CD14-positive monocyte (primary cell): ENCODE results near the gene TUBG2. TPM values are rescaled to one million over a fixed set of nuclear protein-coding genes. Genes with fewer than 3 reads are reported as not detected.

Experiments
- DNase-seq, 3 donors: peaks; one replicate each; pipeline ENCODE4 v3.0.0-alpha.2; 2011 to 2022
- H2AFZ ChIP-seq: 2 replicates; pipeline ENCODE4 v1.6.0; 2012; ENCODE audit warnings: mild to moderate bottlenecking, low read depth, low read length, inconsistent platforms; ENCODE audit not compliant: insufficient read depth, poor library complexity, severe bottlenecking
- H3K27ac ChIP-seq, 2 donors: 1 replicate in 1 of 2; 2 replicates in 1 of 2; pipeline ENCODE4 v1.5.1; 2012 to 2013; ENCODE audit warnings: low read length in 2 of 2, control low read depth in 1 of 2, inconsistent platforms in 1 of 2, low read depth in 1 of 2, mild to moderate bottlenecking in 1 of 2
- H3K27me3 ChIP-seq, 2 donors: one replicate each; pipeline versions ENCODE4 v1.6.0 to v1.6.1; 2011 to 2013; ENCODE audit warnings: low read length in 2 of 2; ENCODE audit not compliant: control insufficient read depth in 2 of 2, insufficient read depth in 2 of 2
- H3K36me3 ChIP-seq, 2 donors: replicated peaks in 1 of 2; 1 replicate in 1 of 2; 2 replicates in 1 of 2; pipeline versions ENCODE4 v1.5.1 to v1.6.1; 2012 to 2013; ENCODE audit warnings: low read length in 2 of 2, control low read depth in 1 of 2, inconsistent platforms in 1 of 2, mild to moderate bottlenecking in 1 of 2; ENCODE audit not compliant: insufficient read depth in 2 of 2, control insufficient read depth in 1 of 2
- H3K4me1 ChIP-seq, 2 donors: 1 replicate in 1 of 2; 2 replicates in 1 of 2; pipeline versions ENCODE4 v1.5.1 to v1.6.1; 2012 to 2013; ENCODE audit warnings: low read length in 2 of 2, control low read depth in 1 of 2, inconsistent platforms in 1 of 2, mild to moderate bottlenecking in 1 of 2, moderate library complexity in 1 of 2; ENCODE audit not compliant: insufficient read depth in 2 of 2, control insufficient read depth in 1 of 2
- H3K4me2 ChIP-seq: replicated peaks from 2 replicates; pipeline ENCODE3; 2012; ENCODE audit warnings: low read length, moderate library complexity, mild to moderate bottlenecking; ENCODE audit not compliant: poor library complexity, severe bottlenecking; ENCODE audit errors: extremely low read depth
- H3K4me3 ChIP-seq, 3 experiments: fragments of 200-600 bp in 1 of 3; sonication (generic) in 1 of 3; replicated peaks in 1 of 3; 1 replicate in 2 of 3; 2 replicates in 1 of 3; pipeline ENCODE4 v1.5.1; 2011 to 2013; ENCODE audit warnings: low read length in 3 of 3, mild to moderate bottlenecking in 3 of 3, control low read depth in 2 of 3, low read depth in 2 of 3, inconsistent platforms in 1 of 3, moderate library complexity in 1 of 3
- H3K79me2 ChIP-seq: 2 replicates; pipeline ENCODE4 v1.6.0; 2012; ENCODE audit warnings: mild to moderate bottlenecking, control low read depth, inconsistent platforms, low read length, moderate library complexity; ENCODE audit not compliant: insufficient read depth
- H3K9ac ChIP-seq: 2 replicates; pipeline ENCODE4 v1.6.0; 2017; ENCODE audit warnings: low read length, mild to moderate bottlenecking; ENCODE audit not compliant: insufficient read depth, poor library complexity, severe bottlenecking
- H3K9me3 ChIP-seq, 2 donors: replicated peaks in 1 of 2; 1 replicate in 1 of 2; 2 replicates in 1 of 2; pipeline versions ENCODE4 v1.5.1 to v1.6.1; 2012 to 2013; ENCODE audit warnings: low read length in 2 of 2, control low read depth in 1 of 2; ENCODE audit not compliant: control insufficient read depth in 1 of 2, insufficient read depth in 1 of 2
- H4K20me1 ChIP-seq: 2 replicates; pipeline ENCODE4 v1.6.0; 2012; ENCODE audit warnings: mild to moderate bottlenecking, low read length, control low read depth, moderate library complexity; ENCODE audit not compliant: insufficient read depth
- H3K27ac Mint-ChIP-seq, 7 donors: one replicate each; pipeline ENCODE4 v1.8.0; 2020; ENCODE audit warnings: mild to moderate bottlenecking in 7 of 7, mixed read lengths in 7 of 7, moderate library complexity in 6 of 7, inconsistent platforms in 2 of 7
- H3K27me3 Mint-ChIP-seq, 3 donors: one replicate each; pipeline ENCODE4 v1.8.0; 2021 to 2022; ENCODE audit warnings: low read depth in 3 of 3, mild to moderate bottlenecking in 3 of 3, mixed read lengths in 3 of 3, moderate library complexity in 3 of 3, inconsistent platforms in 1 of 3
- H3K36me3 Mint-ChIP-seq, 2 donors: one replicate each; pipeline ENCODE4 v1.8.0; 2020; ENCODE audit warnings: mixed read lengths in 2 of 2, inconsistent platforms in 1 of 2, mild to moderate bottlenecking in 1 of 2
- H3K4me1 Mint-ChIP-seq: one replicate; pipeline ENCODE4 v1.8.0; 2020; ENCODE audit warnings: mild to moderate bottlenecking, mixed read lengths
- H3K4me3 Mint-ChIP-seq, 2 donors: one replicate each; pipeline ENCODE4 v1.8.0; 2020; ENCODE audit warnings: mild to moderate bottlenecking in 2 of 2, mixed read lengths in 2 of 2, moderate library complexity in 1 of 2
- H3K9me3 Mint-ChIP-seq, 7 donors: one replicate each; pipeline ENCODE4 v1.8.0; 2020 to 2022; ENCODE audit warnings: mixed read lengths in 7 of 7, mild to moderate bottlenecking in 6 of 7, moderate library complexity in 6 of 7, inconsistent platforms in 2 of 7
- CTCF ChIP-seq: fragments of 200-600 bp; IDR thresholded peaks from one replicate; pipeline ENCODE4 v1.8.0; 2022; ENCODE audit warnings: antibody characterized with exemption, mild to moderate bottlenecking
- WGBS: methylation state at CpG from one replicate; pipeline ENCODE4 v1.1.5; 2013; ENCODE audit warnings: missing lambda C conversion rate; ENCODE audit not compliant: insufficient coverage; 5-methylcytosine and 5-hydroxymethylcytosine counted together
- intact Hi-C, 2 donors: fragments of 100-400 bp; cut with micrococcal nuclease; formaldehyde crosslinking; loops; one replicate each; pipeline versions ENCODE4 v1.15.0 to v1.15.1; 2023
- polyA plus RNA-seq, 3 donors: library from polyadenylated mRNA; depleted of rRNA in 1 of 3; unstranded in 2 of 3; stranded (reverse) in 1 of 3; fragments of 300-500 nt in 2 of 3; fragments of >200 nt in 1 of 3; fragmentation: Illumina TruSeq in 2 of 3; gene quantifications; 1 replicate in 2 of 3; 2 replicates in 1 of 3; pipeline ENCODE4 v1.2.3, GENCODE V29; 2012 to 2021

Gene TUBG2
- polyA plus RNA-seq, 3 donors = 0.31 to 7.3 (median 0.47) TPM

GRCh38 chr17:42699415-42699740, 40.3 kb downstream of the TUBG2 start:
- no peaks in the 10 kb centered on the region for H4K20me1 ChIP-seq
- no peak overlapping the region for H3K27ac ChIP-seq
- H3K4me1 ChIP-seq = no peaks in the 10 kb centered on the region
- no peak overlapping the region for H3K4me2 ChIP-seq
- H3K36me3 Mint-ChIP-seq = peaks cover 51 to 69% of the 10 kb centered on the region in 2 donors
- intact Hi-C loops = no loop called here
- no peaks in the 10 kb centered on the region for H3K27me3 ChIP-seq
- TF ChIP-seq CTCF = no peak
- WGBS = 100% methylated on average over 2 of the region's 4 CpGs
- peaks cover 42 to 60% of the 10 kb centered on the region in 2 donors for H3K36me3 ChIP-seq
- DNase-seq = no peak
- H2AFZ ChIP-seq = no peak overlapping the region
- peaks cover 0 to 2% (median 0%) of the 10 kb centered on the region in 3 donors for H3K27me3 Mint-ChIP-seq
- H3K9ac ChIP-seq = no peak overlapping the region
- no peaks in the 10 kb centered on the region for H3K9me3 ChIP-seq
- H3K9me3 Mint-ChIP-seq = no peaks in the 10 kb centered on the region
- H3K4me3 Mint-ChIP-seq = no peak overlapping the region
- H3K79me2 ChIP-seq = no peaks in the 10 kb centered on the region
- H3K4me3 ChIP-seq = no peak overlapping the region
- H3K4me1 Mint-ChIP-seq = no peaks in the 10 kb centered on the region
- H3K27ac Mint-ChIP-seq = no peak overlapping the region

- Histone ChIP-seq H3K36me3 (peaks cover 56 to 73% of the 10 kb centered on the region in 2 donors), H3K4me1 (no peaks in the 10 kb centered on the region), H3K4me2 (no peak overlapping the region), H3K4me3 (no peak overlapping the region), H2AFZ (no peak overlapping the region), H3K79me2 (no peaks in the 10 kb centered on the region), H3K27me3 (no peaks in the 10 kb centered on the region), H3K9ac (no peak overlapping the region), H3K9me3 (no peaks in the 10 kb centered on the region), H3K27ac (no peak overlapping the region), H4K20me1 (no peaks in the 10 kb centered on the region)
- Mint-ChIP-seq H3K4me3 (no peak overlapping the region), H3K27ac (peak overlapping the region in 1 of 7 donors; percentile 51), H3K4me1 (no peaks in the 10 kb centered on the region), H3K9me3 (no peaks in the 10 kb centered on the region), H3K27me3 (peaks cover 0 to 2% (median 0%) of the 10 kb centered on the region in 3 donors), H3K36me3 (peaks cover 61 to 80% of the 10 kb centered on the region in 2 donors)
- TF ChIP-seq CTCF = no peak
- WGBS = 100% methylated on average over 6 of the region's 10 CpGs
- intact Hi-C loops = no loop called here
- no peak for DNase-seq
Measured at GRCh38 chr17:42700586-42701289, 41.7 kb downstream of the TUBG2 start.
